Liver (tissue), 3 donors: ENCODE data around the gene BRICD5.

Source experiments
- ATF3 ChIP-seq: IDR thresholded peaks from 2 replicates; pipeline ENCODE4 v1.6.1; 2016; ENCODE audit warnings: antibody characterized with exemption
- CTCF ChIP-seq: fragments of 150-350 bp; IDR thresholded peaks from 2 replicates; pipeline ENCODE4 v1.5.1; 2017; ENCODE audit warnings: improper control_type of control experiment, low read depth, low read length; ENCODE audit not compliant: missing input control
- EGR1 ChIP-seq, 2 donors: IDR thresholded peaks; 2 replicates each; pipeline ENCODE4 v1.6.1; 2016 to 2018; ENCODE audit warnings: antibody characterized with exemption in 2 of 2, low read depth in 2 of 2
- FOXA1 ChIP-seq: IDR thresholded peaks from 2 replicates; pipeline ENCODE4 v1.6.1; 2016; ENCODE audit warnings: antibody characterized with exemption
- FOXA2 ChIP-seq: IDR thresholded peaks from 2 replicates; pipeline ENCODE4 v1.6.1; 2016; ENCODE audit warnings: antibody characterized with exemption
- JUND ChIP-seq, 2 donors: IDR thresholded peaks; 2 replicates each; pipeline ENCODE4 v1.6.1; 2016; ENCODE audit warnings: antibody characterized with exemption in 2 of 2
- MAX ChIP-seq: IDR thresholded peaks from 2 replicates; pipeline ENCODE4 v1.6.1; 2016; ENCODE audit warnings: antibody characterized with exemption
- RAD21 ChIP-seq, 2 donors: IDR thresholded peaks; 2 replicates each; pipeline ENCODE4 v1.6.1; 2016; ENCODE audit warnings: antibody characterized with exemption in 2 of 2, mild to moderate bottlenecking in 2 of 2
- REST ChIP-seq: IDR thresholded peaks from 2 replicates; pipeline ENCODE4 v1.6.1; 2016; ENCODE audit warnings: antibody characterized with exemption, mild to moderate bottlenecking
- RXRA ChIP-seq, 2 donors: IDR thresholded peaks; 2 replicates each; pipeline ENCODE4 v1.6.1; 2017 to 2018; ENCODE audit warnings: antibody characterized with exemption in 2 of 2, mild to moderate bottlenecking in 1 of 2
- TAF1 ChIP-seq: conservative IDR thresholded peaks from 2 replicates; pipeline ENCODE4 v1.6.1; 2016; ENCODE audit warnings: antibody characterized with exemption, mild to moderate bottlenecking
- YY1 ChIP-seq: IDR thresholded peaks from 2 replicates; pipeline ENCODE4 v1.6.1; 2016; ENCODE audit warnings: antibody characterized with exemption, mild to moderate bottlenecking
- ZBTB33 ChIP-seq: IDR thresholded peaks from 2 replicates; pipeline ENCODE4 v1.6.1; 2016; ENCODE audit warnings: antibody characterized with exemption
- donor health status: healthy.
- donor health status: healthy.

- TF ChIP-seq CTCF (no peak), RXRA (IDR thresholded peaks at IDR 0.05) (no peak), TAF1 (no peak), REST (no peak), MAX (no peak), YY1 (no peak), EGR1 (IDR thresholded peaks at IDR 0.05; ENCODE audit: low read depth in 2 of 2) (no peak), ATF3 (no peak), JUND (IDR thresholded peaks at IDR 0.05) (no peak), FOXA1 (no peak), FOXA2 (no peak), RAD21 (IDR thresholded peaks at IDR 0.05) (no peak), ZBTB33 (no peak)
Measured at GRCh38 chr16:2161911-2162310, 48.8 kb downstream of the BRICD5 start.
